Stimulated activated naive CD8-positive, alpha-beta T cell treated with anti-CD3 and anti-CD28 coated beads, Interleukin-15, Interleukin-2, amounts not matched to agents 100 ng/mL and 50 ng/mL, for 24 hours (primary cell): ENCODE data around the gene EXOC4.

Experiments
- H3K27ac Mint-ChIP-seq: one replicate; pipeline ENCODE4 v1.8.0; 2021; ENCODE audit warnings: mild to moderate bottlenecking, mixed read lengths
- H3K27me3 Mint-ChIP-seq: one replicate; pipeline ENCODE4 v1.8.0; 2021; ENCODE audit warnings: mixed read lengths
- H3K36me3 Mint-ChIP-seq: one replicate; pipeline ENCODE4 v1.8.0; 2021; ENCODE audit warnings: low read depth, mixed read lengths
- H3K4me1 Mint-ChIP-seq: one replicate; pipeline ENCODE4 v1.8.0; 2021; ENCODE audit warnings: low read depth, mixed read lengths
- H3K4me3 Mint-ChIP-seq: one replicate; pipeline ENCODE4 v1.8.0; 2021; ENCODE audit warnings: mild to moderate bottlenecking, mixed read lengths
- H3K9me3 Mint-ChIP-seq: one replicate; pipeline ENCODE4 v1.8.0; 2021; ENCODE audit warnings: mixed read lengths

The EXOC4 gene

GRCh38 chr7:133857376-133858119, 604.7 kb downstream of the EXOC4 start:
- Mint-ChIP-seq H3K4me3 (no peak overlapping the region), H3K9me3 (no peaks in the 10 kb centered on the region), H3K27ac (no peak overlapping the region), H3K27me3 (no peaks in the 10 kb centered on the region), H3K36me3 (peaks cover 8% of the 10 kb centered on the region), H3K4me1 (no peaks in the 10 kb centered on the region)

GRCh38 chr7:133858311-133858710, 605.4 kb downstream of the EXOC4 start:
- H3K27me3 Mint-ChIP-seq: no peaks in the 10 kb centered on the region
- H3K27ac Mint-ChIP-seq: no peak overlapping the region
- H3K4me1 Mint-ChIP-seq: no peaks in the 10 kb centered on the region
- no peak overlapping the region for H3K4me3 Mint-ChIP-seq
- H3K36me3 Mint-ChIP-seq: peaks cover 8% of the 10 kb centered on the region
- H3K9me3 Mint-ChIP-seq: no peaks in the 10 kb centered on the region

- Mint-ChIP-seq H3K27ac (no peak overlapping the region), H3K4me3 (no peak overlapping the region), H3K27me3 (no peaks in the 10 kb centered on the region), H3K9me3 (no peaks in the 10 kb centered on the region), H3K4me1 (no peaks in the 10 kb centered on the region), H3K36me3 (peaks cover 8% of the 10 kb centered on the region)
These were observed 606.4 kb downstream of the EXOC4 start for GRCh38 chr7:133859231-133859630.

- Mint-ChIP-seq H3K9me3 (no peaks in the 10 kb centered on the region), H3K36me3 (peaks cover 8% of the 10 kb centered on the region), H3K4me1 (no peaks in the 10 kb centered on the region), H3K4me3 (no peak overlapping the region), H3K27me3 (no peaks in the 10 kb centered on the region), H3K27ac (no peak overlapping the region)
These were observed 607.1 kb downstream of the EXOC4 start for GRCh38 chr7:133859871-133860450.

- no peak overlapping the region for H3K27ac Mint-ChIP-seq
- no peaks in the 10 kb centered on the region for H3K27me3 Mint-ChIP-seq
- H3K4me1 Mint-ChIP-seq: no peaks in the 10 kb centered on the region
- no peak overlapping the region for H3K4me3 Mint-ChIP-seq
- H3K36me3 Mint-ChIP-seq: peaks cover 8% of the 10 kb centered on the region
- H3K9me3 Mint-ChIP-seq: no peaks in the 10 kb centered on the region
These were observed 607.9 kb downstream of the EXOC4 start for GRCh38 chr7:133860628-133861335.

GRCh38 chr7:133861876-133862275, 609.0 kb downstream of the EXOC4 start:
- Mint-ChIP-seq H3K9me3 (no peaks in the 10 kb centered on the region), H3K27me3 (no peaks in the 10 kb centered on the region), H3K36me3 (peaks cover 8% of the 10 kb centered on the region), H3K27ac (no peak overlapping the region), H3K4me1 (no peaks in the 10 kb centered on the region), H3K4me3 (no peak overlapping the region)

GRCh38 chr7:133863362-133864061, 610.6 kb downstream of the EXOC4 start:
- no peak overlapping the region for H3K4me3 Mint-ChIP-seq
- H3K27ac Mint-ChIP-seq: no peak overlapping the region
- H3K4me1 Mint-ChIP-seq: no peaks in the 10 kb centered on the region
- H3K9me3 Mint-ChIP-seq: no peaks in the 10 kb centered on the region
- peaks cover 8% of the 10 kb centered on the region for H3K36me3 Mint-ChIP-seq
- no peaks in the 10 kb centered on the region for H3K27me3 Mint-ChIP-seq

- no peaks in the 10 kb centered on the region for H3K27me3 Mint-ChIP-seq
- no peaks in the 10 kb centered on the region for H3K9me3 Mint-ChIP-seq
- no peak overlapping the region for H3K27ac Mint-ChIP-seq
- peaks cover 30% of the 10 kb centered on the region for H3K4me1 Mint-ChIP-seq
- no peak overlapping the region for H3K4me3 Mint-ChIP-seq
- H3K36me3 Mint-ChIP-seq: peaks cover 12% of the 10 kb centered on the region
These were observed 616.7 kb downstream of the EXOC4 start for GRCh38 chr7:133869556-133869955.

- Mint-ChIP-seq H3K27me3 (no peaks in the 10 kb centered on the region), H3K4me1 (peaks cover 30% of the 10 kb centered on the region), H3K36me3 (peaks cover 12% of the 10 kb centered on the region), H3K4me3 (no peak overlapping the region), H3K27ac (no peak overlapping the region), H3K9me3 (no peaks in the 10 kb centered on the region)
These were observed 618.9 kb downstream of the EXOC4 start for GRCh38 chr7:133871757-133872156.

- Mint-ChIP-seq H3K27me3 (no peaks in the 10 kb centered on the region), H3K36me3 (peaks cover 12% of the 10 kb centered on the region), H3K4me3 (peak overlapping the region; percentile 4), H3K9me3 (no peaks in the 10 kb centered on the region), H3K4me1 (peaks cover 30% of the 10 kb centered on the region), H3K27ac (no peak overlapping the region)
These were observed 620.3 kb downstream of the EXOC4 start for GRCh38 chr7:133873187-133873586.

GRCh38 chr7:133873631-133874030, 620.8 kb downstream of the EXOC4 start:
- H3K4me1 Mint-ChIP-seq: peaks cover 30% of the 10 kb centered on the region
- no peaks in the 10 kb centered on the region for H3K9me3 Mint-ChIP-seq
- no peaks in the 10 kb centered on the region for H3K27me3 Mint-ChIP-seq

GRCh38 chr7:133883591-133883990, 630.7 kb downstream of the EXOC4 start:
- Mint-ChIP-seq H3K27ac (no peak overlapping the region), H3K4me1 (no peaks in the 10 kb centered on the region), H3K9me3 (no peaks in the 10 kb centered on the region), H3K36me3 (no peaks in the 10 kb centered on the region), H3K27me3 (no peaks in the 10 kb centered on the region), H3K4me3 (no peak overlapping the region)

More at GRCh38 chr7:133873631-133874030, 620.8 kb downstream of the EXOC4 start:
- H3K36me3 Mint-ChIP-seq: peaks cover 12% of the 10 kb centered on the region
- H3K27ac Mint-ChIP-seq: no peak overlapping the region
- peak overlapping the region; percentile 4 for H3K4me3 Mint-ChIP-seq

GRCh38 chr7:133885213-133885612, 632.3 kb downstream of the EXOC4 start:
- H3K4me1 Mint-ChIP-seq: no peaks in the 10 kb centered on the region
- no peak overlapping the region for H3K27ac Mint-ChIP-seq
- H3K36me3 Mint-ChIP-seq: no peaks in the 10 kb centered on the region
- H3K9me3 Mint-ChIP-seq: no peaks in the 10 kb centered on the region
- no peaks in the 10 kb centered on the region for H3K27me3 Mint-ChIP-seq
- H3K4me3 Mint-ChIP-seq: no peak overlapping the region

- H3K9me3 Mint-ChIP-seq: no peaks in the 10 kb centered on the region
- no peak overlapping the region for H3K4me3 Mint-ChIP-seq
- no peak overlapping the region for H3K27ac Mint-ChIP-seq
- no peaks in the 10 kb centered on the region for H3K27me3 Mint-ChIP-seq
- no peaks in the 10 kb centered on the region for H3K4me1 Mint-ChIP-seq
- H3K36me3 Mint-ChIP-seq: no peaks in the 10 kb centered on the region
These were observed 633.2 kb downstream of the EXOC4 start for GRCh38 chr7:133886086-133886485.

- Mint-ChIP-seq H3K4me1 (no peaks in the 10 kb centered on the region), H3K36me3 (no peaks in the 10 kb centered on the region), H3K27ac (no peak overlapping the region), H3K9me3 (no peaks in the 10 kb centered on the region), H3K27me3 (no peaks in the 10 kb centered on the region), H3K4me3 (no peak overlapping the region)
These were observed 633.9 kb downstream of the EXOC4 start for GRCh38 chr7:133886797-133887196.
